WTC11 (cell line): ENCODE data around the gene MTMR3.

Experiments
- CREB1 ChIP-seq: sonication (generic); formaldehyde crosslinking; IDR thresholded peaks from 2 replicates; pipeline ENCODE4 v1.8.0; 2023; ENCODE audit warnings: mild to moderate bottlenecking, missing genetic modification reagents
- ESRRA ChIP-seq: sonication (generic); formaldehyde crosslinking; IDR thresholded peaks from 2 replicates; pipeline ENCODE4 v1.8.1; 2022; ENCODE audit warnings: mild to moderate bottlenecking, missing genetic modification reagents, borderline replicate concordance
- FOXJ3 ChIP-seq: sonication (generic); formaldehyde crosslinking; IDR thresholded peaks from 2 replicates; pipeline ENCODE4 v1.9.0; 2021; ENCODE audit warnings: missing genetic modification reagents, mild to moderate bottlenecking, borderline replicate concordance
- RELA ChIP-seq: sonication (generic); formaldehyde crosslinking; IDR thresholded peaks from 2 replicates; pipeline ENCODE4 v1.8.1; 2022; ENCODE audit warnings: missing genetic modification reagents, mild to moderate bottlenecking, borderline replicate concordance
- SMAD3 ChIP-seq: sonication (generic); formaldehyde crosslinking; IDR thresholded peaks from 2 replicates; pipeline ENCODE4 v1.8.0; 2022; ENCODE audit warnings: missing genetic modification reagents, mild to moderate bottlenecking, borderline replicate concordance
- SP1 ChIP-seq: sonication (generic); formaldehyde crosslinking; conservative IDR thresholded peaks from 2 replicates; pipeline ENCODE4 v1.8.1; 2022; ENCODE audit warnings: missing genetic modification reagents
- TF ChIP-seq, protein P1 (sequence below): fragments of 200-600 bp; IDR thresholded peaks from 2 replicates; pipeline ENCODE4 v1.8.0; 2022; ENCODE audit warnings: antibody characterized with exemption
- TF ChIP-seq, protein P2 (sequence below): sonication (generic); formaldehyde crosslinking; IDR thresholded peaks from 2 replicates; pipeline ENCODE4 v1.8.1; 2022; ENCODE audit warnings: low read depth, missing genetic modification reagents, borderline replicate concordance
- TF ChIP-seq, protein P3 (sequence below): sonication (generic); formaldehyde crosslinking; IDR thresholded peaks from 2 replicates; pipeline ENCODE4 v1.8.1; 2022; ENCODE audit warnings: mild to moderate bottlenecking, missing genetic modification reagents, moderate library complexity, borderline replicate concordance
- TF ChIP-seq, protein P4 (sequence below): sonication (generic); formaldehyde crosslinking; IDR thresholded peaks from 2 replicates; pipeline ENCODE4 v1.8.1; 2023; ENCODE audit warnings: mild to moderate bottlenecking, missing genetic modification reagents
- TF ChIP-seq, protein P5 (sequence below): sonication (generic); formaldehyde crosslinking; IDR thresholded peaks from 2 replicates; pipeline ENCODE4 v1.8.0; 2023; ENCODE audit warnings: missing genetic modification reagents, mild to moderate bottlenecking, borderline replicate concordance
- TF ChIP-seq, protein P6 (sequence below): sonication (generic); formaldehyde crosslinking; IDR thresholded peaks from 2 replicates; pipeline ENCODE4 v1.8.0; 2022; ENCODE audit warnings: missing genetic modification reagents
- TF ChIP-seq, protein P7 (sequence below): sonication (generic); formaldehyde crosslinking; IDR thresholded peaks from 2 replicates; pipeline ENCODE4 v1.8.0; 2022; ENCODE audit warnings: mild to moderate bottlenecking, missing genetic modification reagents

DNA sequence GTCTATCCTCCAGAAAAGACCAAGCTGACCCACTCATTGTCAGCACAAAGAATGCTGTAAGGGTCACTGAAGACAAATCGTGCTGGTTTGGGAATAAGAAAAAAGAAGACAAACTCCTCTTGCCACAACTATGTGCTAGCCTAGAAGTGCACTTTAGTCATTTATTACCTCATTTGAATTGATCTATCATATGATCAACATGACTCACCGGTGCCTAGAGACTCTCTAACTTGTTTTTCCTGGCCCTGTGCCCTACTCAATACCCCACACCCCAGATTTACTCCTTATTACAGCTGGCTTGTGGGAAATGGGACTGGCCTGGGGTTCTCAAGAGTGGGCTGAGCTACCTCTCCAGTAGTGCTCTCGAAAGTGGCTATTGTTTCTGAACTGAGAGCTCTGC, 161.4 kb downstream of the MTMR3 start:
- TF ChIP-seq, protein P1, sequence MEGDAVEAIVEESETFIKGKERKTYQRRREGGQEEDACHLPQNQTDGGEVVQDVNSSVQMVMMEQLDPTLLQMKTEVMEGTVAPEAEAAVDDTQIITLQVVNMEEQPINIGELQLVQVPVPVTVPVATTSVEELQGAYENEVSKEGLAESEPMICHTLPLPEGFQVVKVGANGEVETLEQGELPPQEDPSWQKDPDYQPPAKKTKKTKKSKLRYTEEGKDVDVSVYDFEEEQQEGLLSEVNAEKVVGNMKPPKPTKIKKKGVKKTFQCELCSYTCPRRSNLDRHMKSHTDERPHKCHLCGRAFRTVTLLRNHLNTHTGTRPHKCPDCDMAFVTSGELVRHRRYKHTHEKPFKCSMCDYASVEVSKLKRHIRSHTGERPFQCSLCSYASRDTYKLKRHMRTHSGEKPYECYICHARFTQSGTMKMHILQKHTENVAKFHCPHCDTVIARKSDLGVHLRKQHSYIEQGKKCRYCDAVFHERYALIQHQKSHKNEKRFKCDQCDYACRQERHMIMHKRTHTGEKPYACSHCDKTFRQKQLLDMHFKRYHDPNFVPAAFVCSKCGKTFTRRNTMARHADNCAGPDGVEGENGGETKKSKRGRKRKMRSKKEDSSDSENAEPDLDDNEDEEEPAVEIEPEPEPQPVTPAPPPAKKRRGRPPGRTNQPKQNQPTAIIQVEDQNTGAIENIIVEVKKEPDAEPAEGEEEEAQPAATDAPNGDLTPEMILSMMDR = no peak
- TF ChIP-seq, protein P2, sequence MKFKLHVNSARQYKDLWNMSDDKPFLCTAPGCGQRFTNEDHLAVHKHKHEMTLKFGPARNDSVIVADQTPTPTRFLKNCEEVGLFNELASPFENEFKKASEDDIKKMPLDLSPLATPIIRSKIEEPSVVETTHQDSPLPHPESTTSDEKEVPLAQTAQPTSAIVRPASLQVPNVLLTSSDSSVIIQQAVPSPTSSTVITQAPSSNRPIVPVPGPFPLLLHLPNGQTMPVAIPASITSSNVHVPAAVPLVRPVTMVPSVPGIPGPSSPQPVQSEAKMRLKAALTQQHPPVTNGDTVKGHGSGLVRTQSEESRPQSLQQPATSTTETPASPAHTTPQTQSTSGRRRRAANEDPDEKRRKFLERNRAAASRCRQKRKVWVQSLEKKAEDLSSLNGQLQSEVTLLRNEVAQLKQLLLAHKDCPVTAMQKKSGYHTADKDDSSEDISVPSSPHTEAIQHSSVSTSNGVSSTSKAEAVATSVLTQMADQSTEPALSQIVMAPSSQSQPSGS = no peak
- TF ChIP-seq FOXJ3 (CRISPR knock-in tag) (no peak), SP1 (CRISPR knock-in tag) (no peak), CREB1 (CRISPR knock-in tag) (no peak), RELA (CRISPR knock-in tag) (no peak), SMAD3 (CRISPR knock-in tag) (no peak), ESRRA (CRISPR knock-in tag) (no peak)
- TF ChIP-seq, protein P3, sequence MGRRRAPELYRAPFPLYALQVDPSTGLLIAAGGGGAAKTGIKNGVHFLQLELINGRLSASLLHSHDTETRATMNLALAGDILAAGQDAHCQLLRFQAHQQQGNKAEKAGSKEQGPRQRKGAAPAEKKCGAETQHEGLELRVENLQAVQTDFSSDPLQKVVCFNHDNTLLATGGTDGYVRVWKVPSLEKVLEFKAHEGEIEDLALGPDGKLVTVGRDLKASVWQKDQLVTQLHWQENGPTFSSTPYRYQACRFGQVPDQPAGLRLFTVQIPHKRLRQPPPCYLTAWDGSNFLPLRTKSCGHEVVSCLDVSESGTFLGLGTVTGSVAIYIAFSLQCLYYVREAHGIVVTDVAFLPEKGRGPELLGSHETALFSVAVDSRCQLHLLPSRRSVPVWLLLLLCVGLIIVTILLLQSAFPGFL (CRISPR knock-in tag) = no peak
- TF ChIP-seq, protein P4, sequence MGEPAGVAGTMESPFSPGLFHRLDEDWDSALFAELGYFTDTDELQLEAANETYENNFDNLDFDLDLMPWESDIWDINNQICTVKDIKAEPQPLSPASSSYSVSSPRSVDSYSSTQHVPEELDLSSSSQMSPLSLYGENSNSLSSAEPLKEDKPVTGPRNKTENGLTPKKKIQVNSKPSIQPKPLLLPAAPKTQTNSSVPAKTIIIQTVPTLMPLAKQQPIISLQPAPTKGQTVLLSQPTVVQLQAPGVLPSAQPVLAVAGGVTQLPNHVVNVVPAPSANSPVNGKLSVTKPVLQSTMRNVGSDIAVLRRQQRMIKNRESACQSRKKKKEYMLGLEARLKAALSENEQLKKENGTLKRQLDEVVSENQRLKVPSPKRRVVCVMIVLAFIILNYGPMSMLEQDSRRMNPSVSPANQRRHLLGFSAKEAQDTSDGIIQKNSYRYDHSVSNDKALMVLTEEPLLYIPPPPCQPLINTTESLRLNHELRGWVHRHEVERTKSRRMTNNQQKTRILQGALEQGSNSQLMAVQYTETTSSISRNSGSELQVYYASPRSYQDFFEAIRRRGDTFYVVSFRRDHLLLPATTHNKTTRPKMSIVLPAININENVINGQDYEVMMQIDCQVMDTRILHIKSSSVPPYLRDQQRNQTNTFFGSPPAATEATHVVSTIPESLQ (CRISPR knock-in tag) = no peak
- TF ChIP-seq, protein P5, sequence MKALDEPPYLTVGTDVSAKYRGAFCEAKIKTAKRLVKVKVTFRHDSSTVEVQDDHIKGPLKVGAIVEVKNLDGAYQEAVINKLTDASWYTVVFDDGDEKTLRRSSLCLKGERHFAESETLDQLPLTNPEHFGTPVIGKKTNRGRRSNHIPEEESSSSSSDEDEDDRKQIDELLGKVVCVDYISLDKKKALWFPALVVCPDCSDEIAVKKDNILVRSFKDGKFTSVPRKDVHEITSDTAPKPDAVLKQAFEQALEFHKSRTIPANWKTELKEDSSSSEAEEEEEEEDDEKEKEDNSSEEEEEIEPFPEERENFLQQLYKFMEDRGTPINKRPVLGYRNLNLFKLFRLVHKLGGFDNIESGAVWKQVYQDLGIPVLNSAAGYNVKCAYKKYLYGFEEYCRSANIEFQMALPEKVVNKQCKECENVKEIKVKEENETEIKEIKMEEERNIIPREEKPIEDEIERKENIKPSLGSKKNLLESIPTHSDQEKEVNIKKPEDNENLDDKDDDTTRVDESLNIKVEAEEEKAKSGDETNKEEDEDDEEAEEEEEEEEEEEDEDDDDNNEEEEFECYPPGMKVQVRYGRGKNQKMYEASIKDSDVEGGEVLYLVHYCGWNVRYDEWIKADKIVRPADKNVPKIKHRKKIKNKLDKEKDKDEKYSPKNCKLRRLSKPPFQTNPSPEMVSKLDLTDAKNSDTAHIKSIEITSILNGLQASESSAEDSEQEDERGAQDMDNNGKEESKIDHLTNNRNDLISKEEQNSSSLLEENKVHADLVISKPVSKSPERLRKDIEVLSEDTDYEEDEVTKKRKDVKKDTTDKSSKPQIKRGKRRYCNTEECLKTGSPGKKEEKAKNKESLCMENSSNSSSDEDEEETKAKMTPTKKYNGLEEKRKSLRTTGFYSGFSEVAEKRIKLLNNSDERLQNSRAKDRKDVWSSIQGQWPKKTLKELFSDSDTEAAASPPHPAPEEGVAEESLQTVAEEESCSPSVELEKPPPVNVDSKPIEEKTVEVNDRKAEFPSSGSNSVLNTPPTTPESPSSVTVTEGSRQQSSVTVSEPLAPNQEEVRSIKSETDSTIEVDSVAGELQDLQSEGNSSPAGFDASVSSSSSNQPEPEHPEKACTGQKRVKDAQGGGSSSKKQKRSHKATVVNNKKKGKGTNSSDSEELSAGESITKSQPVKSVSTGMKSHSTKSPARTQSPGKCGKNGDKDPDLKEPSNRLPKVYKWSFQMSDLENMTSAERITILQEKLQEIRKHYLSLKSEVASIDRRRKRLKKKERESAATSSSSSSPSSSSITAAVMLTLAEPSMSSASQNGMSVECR (CRISPR knock-in tag) = no peak
- TF ChIP-seq, protein P6, sequence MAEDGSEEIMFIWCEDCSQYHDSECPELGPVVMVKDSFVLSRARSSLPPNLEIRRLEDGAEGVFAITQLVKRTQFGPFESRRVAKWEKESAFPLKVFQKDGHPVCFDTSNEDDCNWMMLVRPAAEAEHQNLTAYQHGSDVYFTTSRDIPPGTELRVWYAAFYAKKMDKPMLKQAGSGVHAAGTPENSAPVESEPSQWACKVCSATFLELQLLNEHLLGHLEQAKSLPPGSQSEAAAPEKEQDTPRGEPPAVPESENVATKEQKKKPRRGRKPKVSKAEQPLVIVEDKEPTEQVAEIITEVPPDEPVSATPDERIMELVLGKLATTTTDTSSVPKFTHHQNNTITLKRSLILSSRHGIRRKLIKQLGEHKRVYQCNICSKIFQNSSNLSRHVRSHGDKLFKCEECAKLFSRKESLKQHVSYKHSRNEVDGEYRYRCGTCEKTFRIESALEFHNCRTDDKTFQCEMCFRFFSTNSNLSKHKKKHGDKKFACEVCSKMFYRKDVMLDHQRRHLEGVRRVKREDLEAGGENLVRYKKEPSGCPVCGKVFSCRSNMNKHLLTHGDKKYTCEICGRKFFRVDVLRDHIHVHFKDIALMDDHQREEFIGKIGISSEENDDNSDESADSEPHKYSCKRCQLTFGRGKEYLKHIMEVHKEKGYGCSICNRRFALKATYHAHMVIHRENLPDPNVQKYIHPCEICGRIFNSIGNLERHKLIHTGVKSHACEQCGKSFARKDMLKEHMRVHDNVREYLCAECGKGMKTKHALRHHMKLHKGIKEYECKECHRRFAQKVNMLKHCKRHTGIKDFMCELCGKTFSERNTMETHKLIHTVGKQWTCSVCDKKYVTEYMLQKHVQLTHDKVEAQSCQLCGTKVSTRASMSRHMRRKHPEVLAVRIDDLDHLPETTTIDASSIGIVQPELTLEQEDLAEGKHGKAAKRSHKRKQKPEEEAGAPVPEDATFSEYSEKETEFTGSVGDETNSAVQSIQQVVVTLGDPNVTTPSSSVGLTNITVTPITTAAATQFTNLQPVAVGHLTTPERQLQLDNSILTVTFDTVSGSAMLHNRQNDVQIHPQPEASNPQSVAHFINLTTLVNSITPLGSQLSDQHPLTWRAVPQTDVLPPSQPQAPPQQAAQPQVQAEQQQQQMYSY (CRISPR knock-in tag) = no peak
- TF ChIP-seq, protein P7, sequence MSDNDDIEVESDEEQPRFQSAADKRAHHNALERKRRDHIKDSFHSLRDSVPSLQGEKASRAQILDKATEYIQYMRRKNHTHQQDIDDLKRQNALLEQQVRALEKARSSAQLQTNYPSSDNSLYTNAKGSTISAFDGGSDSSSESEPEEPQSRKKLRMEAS (CRISPR knock-in tag) = no peak
